Caco-2 (cell line): ENCODE measurements around the gene PPP1R7. TPM values are rescaled to one million over a fixed set of nuclear protein-coding genes. Genes with fewer than 3 reads are reported as not detected.
A peak's percentile ranks its signal among the peaks of the same experiment; 100 is the strongest.
"Not testable (repeated sequence)": the region's sequence is repeated elsewhere in the genome, so short reads cannot be mapped to it uniquely, and the experiment has no call there.

Source experiments
- BruUV-seq: library from RNA; stranded (reverse); fragments of 400-500 nt; replicated peaks from 2 replicates; lab custom pipeline; 2021; lab: Mats Ljungman, UMichigan
- CTCF ChIA-PET: fragments of 300-600 bp; sonication (Branson Sonifier 250); formaldehyde crosslinking; loops from one replicate; lab custom pipeline; 2022; ENCODE audit warnings: antibody characterized with exemption; lab: Charles Lee
- POLR2A ChIA-PET: fragments of 300-600 bp; sonication (Branson Sonifier 250); formaldehyde crosslinking; loops from one replicate; lab custom pipeline; 2022; ENCODE audit warnings: antibody characterized with exemption; lab: Charles Lee
- DNase-seq, 2 experiments: peaks; one replicate each; pipeline versions ENCODE4 v3.0.0 to v3.0.0-alpha.2; 2020 to 2022
- H3K27me3 ChIP-seq: replicated peaks from 2 replicates; pipeline ENCODE4 v1.6.0; 2011; ENCODE audit warnings: low read length; ENCODE audit not compliant: control insufficient read depth, insufficient read depth
- H3K36me3 ChIP-seq: 2 replicates; pipeline ENCODE4 v1.5.1; 2011; ENCODE audit warnings: low read length; ENCODE audit not compliant: control insufficient read depth, insufficient read depth
- H3K4me1 ChIP-seq: fragments of 250-450 bp; sonication (Bioruptor Pico); 2 replicates; pipeline ENCODE4 v1.5.1; 2020; ENCODE audit warnings: mild to moderate bottlenecking
- H3K4me3 ChIP-seq: 2 replicates; pipeline ENCODE4 v1.5.1; 2011; ENCODE audit warnings: low read depth, mild to moderate bottlenecking, control low read depth, low read length
- H3K9me3 ChIP-seq: fragments of 250-450 bp; sonication (Bioruptor Pico); 2 replicates; pipeline ENCODE4 v1.5.1; 2020; ENCODE audit warnings: mild to moderate bottlenecking, moderate library complexity
- H3K27ac Mint-ChIP-seq: one replicate; pipeline ENCODE4 v1.8.0; 2022; ENCODE audit warnings: mixed read lengths; ENCODE audit not compliant: unreplicated experiment
- H3K27me3 Mint-ChIP-seq: one replicate; pipeline ENCODE4 v1.8.0; 2022; ENCODE audit warnings: mixed read lengths; ENCODE audit not compliant: insufficient read depth, unreplicated experiment
- H3K36me3 Mint-ChIP-seq: one replicate; pipeline ENCODE4 v1.8.0; 2022; ENCODE audit warnings: mild to moderate bottlenecking, mixed read lengths; ENCODE audit not compliant: insufficient read depth, unreplicated experiment
- H3K4me1 Mint-ChIP-seq: one replicate; pipeline ENCODE4 v1.8.0; 2022; ENCODE audit warnings: low read depth, mixed read lengths; ENCODE audit not compliant: unreplicated experiment
- H3K4me3 Mint-ChIP-seq: one replicate; pipeline ENCODE4 v1.8.0; 2022; ENCODE audit warnings: mild to moderate bottlenecking, moderate library complexity, mixed read lengths; ENCODE audit not compliant: unreplicated experiment
- H3K9me3 Mint-ChIP-seq: one replicate; pipeline ENCODE4 v1.8.0; 2022; ENCODE audit warnings: mixed read lengths; ENCODE audit not compliant: unreplicated experiment
- intact Hi-C: fragments of 100-400 bp; cut with micrococcal nuclease; formaldehyde crosslinking; loops from one replicate; pipeline ENCODE4 v1.10.0; 2022; ENCODE audit not compliant: unreplicated experiment
- total RNA-seq: library from RNA; stranded (reverse); gene quantifications from 2 replicates; pipeline ENCODE4 v1.2.3, GENCODE V29; 2022
- TF ChIP-seq, protein P1 (sequence below), 2 experiments: fragments of 200-600 bp in 1 of 2; IDR thresholded peaks; 1 replicate in 1 of 2; 2 replicates in 1 of 2; pipeline versions ENCODE4 v1.5.1 to v1.8.0; 2011 to 2022; ENCODE audit warnings: antibody characterized with exemption in 1 of 2, control low read depth in 1 of 2, inconsistent platforms in 1 of 2, low read depth in 1 of 2, low read length in 1 of 2, mild to moderate bottlenecking in 1 of 2, moderate library complexity in 1 of 2; ENCODE audit not compliant: insufficient read depth in 1 of 2, severe bottlenecking in 1 of 2, unreplicated experiment in 1 of 2

PPP1R7 gene
- total RNA-seq, 1 experiment from 2014 or later: 32.5 TPM

DNA sequence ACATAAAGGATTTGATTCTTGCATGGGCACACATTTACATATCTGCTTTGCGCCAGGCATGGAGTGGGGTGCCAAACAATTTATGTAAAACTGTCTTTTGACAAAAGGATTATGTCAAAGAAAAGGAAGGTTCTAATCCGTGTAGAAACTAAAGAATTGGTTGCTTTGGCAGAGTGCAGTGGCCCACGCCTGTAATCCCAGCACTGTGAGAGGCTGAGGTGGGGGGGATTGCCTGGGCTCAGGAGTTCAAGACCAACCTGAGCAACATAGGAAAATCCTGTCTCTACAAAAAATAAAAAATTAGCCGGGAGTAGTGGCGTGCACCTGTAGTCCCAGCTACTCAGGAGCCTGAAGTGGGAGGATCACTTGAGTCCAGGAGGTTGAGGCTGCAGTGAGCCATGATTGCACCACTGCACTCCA lies 47.1 kb upstream of the PPP1R7 start:
- ChIA-PET CTCF (interaction anchor here (0.7 kb wide), 1 partner anchor 18 kb away, joined by 3 read pairs; no protein-coding TSS in a partner anchor), POLR2A (no interaction called here)
- TF ChIP-seq, protein P1, sequence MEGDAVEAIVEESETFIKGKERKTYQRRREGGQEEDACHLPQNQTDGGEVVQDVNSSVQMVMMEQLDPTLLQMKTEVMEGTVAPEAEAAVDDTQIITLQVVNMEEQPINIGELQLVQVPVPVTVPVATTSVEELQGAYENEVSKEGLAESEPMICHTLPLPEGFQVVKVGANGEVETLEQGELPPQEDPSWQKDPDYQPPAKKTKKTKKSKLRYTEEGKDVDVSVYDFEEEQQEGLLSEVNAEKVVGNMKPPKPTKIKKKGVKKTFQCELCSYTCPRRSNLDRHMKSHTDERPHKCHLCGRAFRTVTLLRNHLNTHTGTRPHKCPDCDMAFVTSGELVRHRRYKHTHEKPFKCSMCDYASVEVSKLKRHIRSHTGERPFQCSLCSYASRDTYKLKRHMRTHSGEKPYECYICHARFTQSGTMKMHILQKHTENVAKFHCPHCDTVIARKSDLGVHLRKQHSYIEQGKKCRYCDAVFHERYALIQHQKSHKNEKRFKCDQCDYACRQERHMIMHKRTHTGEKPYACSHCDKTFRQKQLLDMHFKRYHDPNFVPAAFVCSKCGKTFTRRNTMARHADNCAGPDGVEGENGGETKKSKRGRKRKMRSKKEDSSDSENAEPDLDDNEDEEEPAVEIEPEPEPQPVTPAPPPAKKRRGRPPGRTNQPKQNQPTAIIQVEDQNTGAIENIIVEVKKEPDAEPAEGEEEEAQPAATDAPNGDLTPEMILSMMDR (IDR thresholded peaks at IDR 0.05; ENCODE audit: insufficient read depth in 1 of 2, low read depth in 1 of 2, low read length in 1 of 2, severe bottlenecking in 1 of 2, unreplicated experiment in 1 of 2): no peak
- Histone ChIP-seq H3K9me3 (no peaks in the 10 kb centered on the region), H3K4me3 (peak overlapping the region; percentile 84), H3K4me1 (no peaks in the 10 kb centered on the region), H3K36me3 (no peaks in the 10 kb centered on the region), H3K27me3 (no peaks in the 10 kb centered on the region)
- Mint-ChIP-seq H3K9me3 (no peaks in the 10 kb centered on the region), H3K4me3 (peak overlapping the region; percentile 84), H3K27me3 (no peaks in the 10 kb centered on the region), H3K27ac (peak overlapping the region; percentile 89), H3K36me3 (peaks cover 7% of the 10 kb centered on the region), H3K4me1 (no peaks in the 10 kb centered on the region)
- DNase-seq: no peak
- BruUV-seq: no TSS peak
- intact Hi-C loops: no loop called here

DNA sequence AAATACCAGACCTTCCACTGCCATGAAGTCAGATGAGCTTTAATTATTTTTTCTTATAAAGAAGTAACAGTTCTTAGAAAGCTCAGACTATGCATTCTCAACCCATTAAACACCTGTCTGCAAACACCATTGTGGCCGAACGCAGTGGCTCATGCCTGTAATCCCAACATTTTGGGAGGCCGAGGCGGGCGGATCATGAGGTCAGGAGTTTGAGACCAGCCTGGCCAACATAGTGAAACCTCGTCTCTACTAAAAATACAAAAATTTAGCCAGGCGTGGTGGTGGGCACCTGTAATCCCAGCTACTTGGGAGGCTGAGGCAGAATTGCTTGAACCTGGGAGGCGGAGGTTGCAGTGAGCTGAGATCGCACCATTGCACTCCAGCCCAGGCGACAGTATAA lies 45.7 kb upstream of the PPP1R7 start:
- POLR2A ChIA-PET, H3K9me3 ChIP-seq, BruUV-seq, H3K36me3 Mint-ChIP-seq, H3K4me1 Mint-ChIP-seq, H3K4me1 ChIP-seq, H3K36me3 ChIP-seq, H3K4me3 ChIP-seq, H3K27ac Mint-ChIP-seq, H3K4me3 Mint-ChIP-seq, H3K27me3 Mint-ChIP-seq, DNase-seq, H3K27me3 ChIP-seq, H3K9me3 Mint-ChIP-seq, CTCF ChIA-PET, intact Hi-C loops: not testable (repeated sequence)

DNA sequence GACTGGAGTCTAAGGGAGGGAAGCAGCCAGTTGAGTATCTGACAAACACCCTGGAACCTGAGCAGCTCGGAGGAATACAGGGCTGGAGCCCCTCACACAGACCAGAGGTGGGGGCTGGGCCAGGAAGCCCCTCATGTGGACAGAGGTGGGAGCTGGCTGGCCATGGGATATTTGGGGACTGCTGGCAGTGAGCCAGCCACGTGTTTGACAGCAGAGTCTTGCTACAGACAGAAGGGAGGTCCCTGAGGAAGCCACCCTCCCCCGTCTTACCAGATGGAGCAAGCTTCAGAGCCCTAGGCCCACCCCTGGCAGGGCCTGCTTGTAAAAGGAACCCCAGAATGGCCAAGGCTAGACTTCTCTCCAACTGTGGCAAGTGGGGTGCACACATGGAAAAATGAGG lies 44.6 kb upstream of the PPP1R7 start:
- Histone ChIP-seq H3K4me1 (no peaks in the 10 kb centered on the region), H3K9me3 (no peaks in the 10 kb centered on the region), H3K27me3 (no peaks in the 10 kb centered on the region), H3K36me3 (no peaks in the 10 kb centered on the region), H3K4me3 (no peak overlapping the region)
- Mint-ChIP-seq H3K27ac (no peak overlapping the region), H3K4me1 (no peaks in the 10 kb centered on the region), H3K4me3 (no peak overlapping the region), H3K36me3 (peaks cover 7% of the 10 kb centered on the region), H3K9me3 (no peaks in the 10 kb centered on the region), H3K27me3 (no peaks in the 10 kb centered on the region)
- intact Hi-C loops: no loop called here
- no TSS peak for BruUV-seq
- POLR2A ChIA-PET: no interaction called here
- no peak for DNase-seq
- CTCF ChIA-PET: no interaction called here
- TF ChIP-seq, protein P1 (IDR thresholded peaks at IDR 0.05; ENCODE audit: insufficient read depth in 1 of 2, low read depth in 1 of 2, low read length in 1 of 2, severe bottlenecking in 1 of 2, unreplicated experiment in 1 of 2): no peak
